ENCODE measurements around the gene OGFOD3. TPM values are rescaled to one million over a fixed set of nuclear protein-coding genes. Genes with fewer than 3 reads are reported as not detected.
"Not testable (repeated sequence)": the region's sequence is repeated elsewhere in the genome, so short reads cannot be mapped to it uniquely, and the experiment has no call there.

Gene OGFOD3
- total RNA-seq, 2 donors from 2014 or later: 21.0 to 26.8 TPM

DNA sequence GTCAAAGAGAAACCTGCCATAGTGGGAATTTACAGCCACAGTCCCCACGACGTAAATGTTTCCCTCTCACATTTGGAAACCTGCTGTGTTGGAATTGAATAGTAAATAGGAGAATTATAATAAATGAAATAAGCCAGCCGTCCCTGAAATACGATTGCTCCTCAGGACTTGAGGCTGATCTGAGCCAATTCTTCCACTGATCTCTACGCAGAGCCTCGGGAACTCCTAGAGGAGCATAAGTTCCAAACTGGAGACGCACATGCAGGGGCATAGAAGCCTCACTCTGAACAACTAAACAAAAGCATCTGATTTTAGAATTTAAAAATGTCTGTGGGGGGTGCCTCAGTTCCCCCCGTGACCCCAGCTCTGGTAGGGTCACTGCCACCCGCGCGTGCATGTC is 69.5 kb downstream of the OGFOD3 start:
- DNase-seq (ENCODE audit: low spot score): no peak
- intact Hi-C loops (cut with DNase I): no loop called here

DNA sequence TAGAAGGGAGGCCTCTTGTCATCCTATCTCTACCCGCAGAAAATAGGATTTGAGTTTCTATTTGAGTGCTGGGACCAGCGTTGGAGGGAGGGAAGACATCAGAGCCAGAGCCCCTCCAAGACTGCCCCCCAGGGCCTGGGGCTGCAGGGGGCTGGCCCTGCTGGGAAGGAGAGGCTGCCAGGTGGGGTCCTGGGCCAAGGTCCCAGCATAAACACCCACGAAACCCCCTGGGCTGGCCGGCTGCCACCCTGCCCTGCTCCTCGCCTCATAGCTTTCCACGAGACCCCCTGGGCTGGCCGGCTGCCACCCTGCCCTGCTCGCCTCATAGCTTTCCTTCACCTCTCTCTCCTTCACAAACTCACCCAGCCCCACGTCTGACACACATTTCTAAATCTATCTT is 70.0 kb downstream of the OGFOD3 start:
- no peak for DNase-seq (ENCODE audit: low spot score)
- intact Hi-C loops (cut with DNase I): no loop called here

DNA sequence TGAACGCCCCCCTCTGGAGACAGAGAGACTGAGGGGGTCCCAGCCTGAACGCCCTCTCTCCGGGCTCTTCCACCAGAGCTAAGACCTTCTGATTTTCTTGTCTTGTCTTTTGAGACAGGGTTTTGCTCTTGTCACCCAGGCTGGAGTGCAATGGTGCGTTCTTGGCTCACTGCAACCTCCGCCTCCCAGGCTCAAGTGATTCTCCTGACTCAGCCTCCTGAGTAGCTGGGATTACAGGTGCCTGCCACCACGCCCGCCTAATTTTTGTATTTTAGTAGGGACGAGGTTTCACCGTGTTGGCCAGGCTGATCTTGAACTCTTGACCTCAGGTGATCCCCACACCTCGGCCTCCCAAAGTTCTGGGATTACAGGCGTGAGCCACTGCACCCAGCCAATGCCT is 70.4 kb downstream of the OGFOD3 start:
- DNase-seq (ENCODE audit: low spot score); intact Hi-C loops (cut with DNase I): not testable (repeated sequence)

DNA sequence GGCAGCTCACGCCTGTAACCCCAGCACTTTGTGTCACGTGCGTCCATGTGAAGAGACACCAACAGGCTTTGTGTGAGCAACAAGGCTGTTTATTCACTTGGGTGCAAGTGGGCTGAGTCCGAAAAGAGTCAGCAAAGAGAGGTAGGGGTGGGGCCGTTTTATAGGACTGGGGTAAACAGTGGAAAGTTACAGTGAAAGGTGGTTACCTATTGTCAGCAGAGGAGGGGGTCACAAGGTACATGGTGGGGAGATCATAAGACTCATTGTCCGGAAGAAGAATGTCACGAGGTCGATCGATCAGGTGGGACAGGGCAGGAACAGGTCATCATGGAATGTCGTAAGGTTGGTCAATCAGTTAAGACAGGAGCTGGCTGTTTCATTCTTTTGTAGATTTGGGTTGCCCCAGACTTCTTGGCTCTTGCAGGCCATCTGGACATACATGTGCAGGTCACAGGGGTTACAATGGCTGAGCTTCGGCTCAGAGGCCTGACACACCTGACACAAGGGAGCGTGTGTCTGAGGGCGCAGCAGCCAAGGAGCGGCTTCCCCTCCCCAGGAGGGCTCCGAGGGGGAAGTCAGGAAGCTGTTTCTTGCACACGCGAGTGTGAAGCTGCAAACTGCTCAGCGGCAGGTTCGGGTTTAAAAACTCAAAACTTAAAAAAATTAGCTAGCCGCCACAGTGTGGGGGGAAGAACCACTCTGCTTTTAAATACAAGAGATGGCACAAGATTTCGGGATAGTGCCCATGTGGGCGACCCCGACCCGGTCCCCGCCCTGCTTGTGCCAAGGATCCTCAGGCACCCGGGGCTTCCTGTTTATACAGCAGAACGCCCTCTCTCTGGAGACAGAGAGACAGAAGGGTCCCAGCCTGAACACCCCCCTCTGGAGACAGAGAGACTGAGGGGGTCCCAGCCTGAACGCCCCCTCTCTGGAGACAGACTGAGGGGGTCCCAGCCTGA is 71.8 kb downstream of the OGFOD3 start:
- no peak for DNase-seq (ENCODE audit: low spot score)
- intact Hi-C loops (cut with DNase I): no loop called here

DNA sequence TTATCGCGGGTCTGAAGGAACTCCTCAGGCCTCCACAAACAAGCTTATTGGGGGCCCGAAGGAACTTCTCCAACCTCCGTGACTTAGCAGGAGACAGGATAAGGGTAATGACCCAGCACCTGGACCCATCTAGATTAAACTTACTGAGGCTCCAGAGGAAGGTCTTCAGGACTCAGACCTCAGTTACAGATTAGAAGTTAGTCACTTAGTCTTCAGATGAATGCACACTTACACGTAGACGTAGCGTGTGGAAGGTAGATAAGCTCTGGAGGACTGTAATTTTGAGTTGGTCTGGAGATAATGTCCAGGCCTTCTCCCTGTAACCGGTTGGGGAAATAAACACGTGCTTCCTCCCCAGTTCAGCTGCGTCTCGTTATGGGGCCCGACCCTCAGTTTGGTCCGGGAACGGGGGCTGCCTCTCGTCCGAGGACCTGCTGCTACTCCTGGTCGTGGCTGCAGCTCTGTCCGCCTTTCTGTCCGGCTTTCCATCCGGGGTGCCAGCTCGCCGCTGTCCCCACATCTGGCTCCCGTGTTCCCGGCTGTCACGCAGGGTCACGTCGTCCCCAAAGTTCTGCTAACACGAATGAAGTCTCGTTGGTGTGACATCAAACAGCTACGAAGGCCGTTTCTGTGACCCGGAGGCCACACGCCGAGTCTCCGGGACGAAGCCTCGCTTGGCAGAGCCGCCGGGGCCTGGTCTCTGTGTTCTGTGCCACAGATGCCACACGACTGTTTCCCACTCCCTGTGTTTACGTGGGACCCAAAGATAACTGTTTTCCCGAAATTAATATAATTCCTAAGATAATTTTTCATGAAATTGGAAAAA is 73.0 kb downstream of the OGFOD3 start:
- no peak for DNase-seq (ENCODE audit: low spot score)
- intact Hi-C loops (cut with DNase I): no loop called here

DNA sequence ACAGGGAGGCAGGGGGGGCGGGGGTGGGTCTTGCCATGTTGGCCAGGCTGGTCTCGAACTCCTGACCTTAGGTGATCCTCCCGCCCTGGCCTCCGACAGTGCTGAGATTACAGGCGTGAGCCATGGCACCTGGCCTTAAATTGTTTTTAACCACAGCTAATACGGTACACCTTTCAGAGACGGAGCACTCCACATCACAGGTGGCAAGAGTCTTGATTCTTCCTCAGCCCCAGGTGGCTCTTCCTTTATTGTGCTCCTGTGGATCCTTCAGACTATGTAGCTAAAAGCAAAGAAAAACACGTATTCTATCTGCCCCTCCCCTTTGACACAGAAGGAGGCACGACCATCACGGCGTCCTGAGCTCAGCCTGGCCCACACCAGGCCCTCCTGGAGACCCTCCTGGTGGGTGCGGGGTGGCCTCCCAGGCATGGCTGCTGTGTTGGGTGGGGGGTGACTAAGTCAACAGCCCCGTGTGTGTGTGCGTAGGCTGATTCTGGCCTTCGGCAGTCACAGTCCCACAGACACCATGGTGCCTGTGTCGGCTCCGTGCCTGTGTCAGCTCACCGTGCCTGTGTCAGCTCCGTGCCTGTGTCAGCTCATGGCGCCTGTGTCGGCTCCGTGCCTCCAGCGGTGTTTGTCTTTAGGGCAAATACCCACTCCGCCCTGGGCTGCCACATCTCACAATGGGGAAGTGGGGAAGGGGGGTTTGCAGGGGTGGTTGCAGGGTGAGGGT is 74.0 kb downstream of the OGFOD3 start:
- DNase-seq (ENCODE audit: low spot score): no peak
- intact Hi-C loops (cut with DNase I): no loop called here

DNA sequence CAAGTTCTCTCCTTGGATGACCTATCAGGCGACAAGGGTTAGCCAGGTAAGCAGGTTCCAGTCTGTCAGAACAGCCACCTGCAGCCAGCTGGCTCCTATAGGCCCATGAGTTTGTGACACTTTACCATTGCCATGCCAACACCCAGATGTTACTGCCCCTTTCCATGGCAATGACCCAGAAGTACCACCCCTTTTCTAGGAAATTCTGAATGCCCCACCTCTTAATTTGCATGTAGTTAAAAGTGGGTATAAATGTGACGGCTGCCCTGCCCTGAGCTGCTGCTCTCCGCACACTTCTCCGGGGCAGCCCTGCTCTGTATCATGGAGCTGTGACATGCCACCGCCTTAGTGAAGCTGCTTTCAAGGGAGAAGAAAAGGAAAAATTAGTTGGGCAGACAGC is 74.8 kb downstream of the OGFOD3 start:
- intact Hi-C loops (cut with DNase I): no loop called here
- no peak for DNase-seq (ENCODE audit: low spot score)

DNA sequence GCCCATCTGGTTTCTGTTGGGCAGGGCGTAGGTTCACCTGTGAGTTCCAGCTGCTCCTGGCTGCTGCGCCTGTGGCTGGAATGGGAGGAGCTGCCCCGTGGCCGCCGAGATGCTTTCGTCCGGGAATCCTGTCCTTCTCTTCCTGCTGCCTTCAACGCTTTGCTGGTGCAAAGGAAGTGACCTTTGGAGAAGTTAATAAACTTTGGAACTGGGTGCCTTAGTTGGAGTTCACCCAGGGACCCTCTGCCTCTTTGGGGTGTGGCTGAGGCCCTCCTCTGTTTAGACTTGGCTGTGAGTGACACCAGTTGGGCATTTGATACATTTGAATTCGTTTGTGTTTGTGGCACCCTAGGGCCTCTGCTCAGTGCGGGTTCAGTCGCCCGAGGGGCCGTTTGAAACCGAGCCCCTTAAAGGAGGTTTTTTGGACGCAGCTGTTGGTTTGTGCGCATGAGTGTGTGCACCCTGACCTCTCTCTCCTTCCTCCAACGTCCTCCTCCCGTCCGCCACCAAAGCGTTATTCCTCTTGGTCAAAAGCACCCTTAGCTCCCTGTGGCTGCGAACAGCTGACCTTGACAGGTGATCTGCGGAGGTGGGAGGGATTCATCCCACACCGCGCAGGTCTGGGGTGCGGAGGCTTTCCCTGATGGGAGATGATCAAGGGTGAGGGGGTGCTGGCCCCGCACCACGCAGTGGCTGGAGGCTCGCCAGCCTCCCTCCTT is 75.9 kb downstream of the OGFOD3 start:
- DNase-seq (ENCODE audit: low spot score): no peak
- intact Hi-C loops (cut with DNase I): no loop called here

DNA sequence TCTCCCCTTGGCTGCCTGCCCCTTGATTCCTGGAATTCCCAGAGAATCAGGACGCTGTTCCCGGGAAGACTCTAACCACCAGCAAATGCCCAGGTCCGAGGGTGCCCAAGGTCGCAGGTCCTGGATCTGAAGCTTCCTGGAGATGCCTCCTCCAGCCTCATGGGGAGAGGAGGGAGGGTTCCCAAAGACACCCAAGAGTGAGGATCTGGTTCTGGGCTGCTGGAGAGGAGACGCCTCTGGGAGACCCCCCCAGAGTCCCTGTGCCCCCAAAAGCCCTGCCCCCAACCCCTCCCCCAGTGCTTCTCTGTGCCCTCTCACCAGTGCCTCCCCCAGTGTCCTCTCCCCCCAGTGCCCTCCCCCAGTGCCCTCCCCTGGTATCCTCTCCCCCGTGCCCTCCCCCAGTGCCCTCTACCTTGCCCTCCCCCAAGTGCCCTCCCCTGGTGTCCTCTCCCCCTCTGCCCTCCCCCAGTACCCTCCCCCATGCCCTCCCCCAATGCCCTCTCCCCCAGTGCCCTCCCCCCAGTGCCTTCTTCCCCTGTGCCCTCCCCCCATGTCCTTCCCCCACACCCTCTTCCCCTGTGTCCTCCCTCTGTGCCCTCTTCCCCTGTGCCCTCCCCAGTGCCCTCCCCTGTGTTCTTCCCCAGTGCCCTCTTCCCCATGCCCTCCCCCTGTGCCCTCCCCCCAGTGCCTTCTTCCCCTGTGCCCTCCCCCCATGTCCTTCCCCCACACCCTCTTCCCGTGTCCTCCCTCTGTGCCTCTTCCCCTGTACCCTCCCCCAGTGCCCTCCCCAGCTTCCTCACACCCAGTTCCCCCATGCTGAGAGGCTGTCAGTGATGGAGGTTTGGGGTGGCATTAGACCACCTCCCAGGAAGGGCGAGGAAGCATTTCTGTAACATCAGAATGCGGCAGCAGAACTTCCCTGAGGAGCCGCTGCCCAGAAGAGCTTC is 78.5 kb downstream of the OGFOD3 start:
- intact Hi-C loops (cut with DNase I): no loop called here
- no peak for DNase-seq (ENCODE audit: low spot score)

Other genes with a start within 250 kb of the OGFOD3 start
- 10 to 100 TPM; 20.3 to 28.5 TPM for gene CCDC57, start 205.7 kb downstream of the OGFOD3 start, total RNA-seq
- 10 to 100 TPM; 53.7 to 65.6 TPM for gene SLC16A3, start 189.5 kb downstream of the OGFOD3 start, total RNA-seq
- 100 to 1,000 TPM in 1 of 2 donors, 10 to 100 TPM in 1; 93.6 to 103 TPM for gene CSNK1D, start 144.9 kb downstream of the OGFOD3 start, total RNA-seq
- 1 to 10 TPM; 1.9 to 3.0 TPM for gene CD7, start 101.0 kb downstream of the OGFOD3 start, total RNA-seq
- 10 to 100 TPM; 10.3 to 14.5 TPM for gene SECTM1, start 84.8 kb downstream of the OGFOD3 start, total RNA-seq
- not detected for gene TEX19, start 59.3 kb downstream of the OGFOD3 start, total RNA-seq
- gene UTS2R, start 46.8 kb downstream of the OGFOD3 start, total RNA-seq: not detected
- gene HEXD, start 239 bp downstream of the OGFOD3 start, total RNA-seq: 10 to 100 TPM; 10.0 to 16.4 TPM
- 10 to 100 TPM; 55.5 to 77.9 TPM for gene CYBC1, start 32.2 kb upstream of the OGFOD3 start, total RNA-seq
- 10 to 100 TPM; 34.2 to 37.1 TPM for gene NARF, start 40.2 kb upstream of the OGFOD3 start, total RNA-seq
- gene FOXK2, start 101.1 kb upstream of the OGFOD3 start, total RNA-seq: 10 to 100 TPM; 42.4 to 49.6 TPM
- gene WDR45B, start 229.9 kb upstream of the OGFOD3 start, total RNA-seq: 10 to 100 TPM; 49.7 to 56.5 TPM

Data from posterior vena cava (tissue), 2 donors.